Skeletal muscle satellite cell (primary cell): ENCODE measurements around the gene BBOX1. TPM values are rescaled to one million over a fixed set of nuclear protein-coding genes. Genes with fewer than 3 reads are reported as not detected.
"Not testable (repeated sequence)": the region's sequence is repeated elsewhere in the genome, so short reads cannot be mapped to it uniquely, and the experiment has no call there.

Experiments used
- H3K27me3 ChIP-seq: 2 replicates; pipeline ENCODE4 v1.7.0; 2013; ENCODE audit warnings: low read length; ENCODE audit not compliant: control insufficient read depth, insufficient read depth
- H3K36me3 ChIP-seq: 2 replicates; pipeline ENCODE4 v1.7.0; 2013; ENCODE audit warnings: mild to moderate bottlenecking, control low read depth, low read length; ENCODE audit not compliant: insufficient read depth
- H3K4me1 ChIP-seq: 2 replicates; pipeline ENCODE4 v1.7.0; 2013; ENCODE audit warnings: low read length; ENCODE audit not compliant: control insufficient read depth, insufficient read depth
- H3K4me2 ChIP-seq: 2 replicates; pipeline ENCODE4 v1.7.0; 2013; ENCODE audit warnings: mild to moderate bottlenecking, low read length
- H3K4me3 ChIP-seq: 2 replicates; pipeline ENCODE4 v1.7.0; 2013; ENCODE audit warnings: low read length
- H3K9ac ChIP-seq: 2 replicates; pipeline ENCODE4 v1.7.0; 2013; ENCODE audit warnings: mild to moderate bottlenecking, low read depth, low read length, moderate library complexity
- H3K9me3 ChIP-seq: replicated peaks from 2 replicates; pipeline ENCODE4 v1.7.0; 2013; ENCODE audit warnings: mild to moderate bottlenecking, control low read depth, low read length
- total RNA-seq: library from RNA; depleted of rRNA; stranded (reverse); fragments of >200 nt; gene quantifications from 2 replicates; pipeline ENCODE4 v1.2.3, GENCODE V29; 2012; rRNA removed

Gene BBOX1, protein sequence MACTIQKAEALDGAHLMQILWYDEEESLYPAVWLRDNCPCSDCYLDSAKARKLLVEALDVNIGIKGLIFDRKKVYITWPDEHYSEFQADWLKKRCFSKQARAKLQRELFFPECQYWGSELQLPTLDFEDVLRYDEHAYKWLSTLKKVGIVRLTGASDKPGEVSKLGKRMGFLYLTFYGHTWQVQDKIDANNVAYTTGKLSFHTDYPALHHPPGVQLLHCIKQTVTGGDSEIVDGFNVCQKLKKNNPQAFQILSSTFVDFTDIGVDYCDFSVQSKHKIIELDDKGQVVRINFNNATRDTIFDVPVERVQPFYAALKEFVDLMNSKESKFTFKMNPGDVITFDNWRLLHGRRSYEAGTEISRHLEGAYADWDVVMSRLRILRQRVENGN
- total RNA-seq = 0.22 TPM in 1 of 2 replicates, not detected in the other

DNA sequence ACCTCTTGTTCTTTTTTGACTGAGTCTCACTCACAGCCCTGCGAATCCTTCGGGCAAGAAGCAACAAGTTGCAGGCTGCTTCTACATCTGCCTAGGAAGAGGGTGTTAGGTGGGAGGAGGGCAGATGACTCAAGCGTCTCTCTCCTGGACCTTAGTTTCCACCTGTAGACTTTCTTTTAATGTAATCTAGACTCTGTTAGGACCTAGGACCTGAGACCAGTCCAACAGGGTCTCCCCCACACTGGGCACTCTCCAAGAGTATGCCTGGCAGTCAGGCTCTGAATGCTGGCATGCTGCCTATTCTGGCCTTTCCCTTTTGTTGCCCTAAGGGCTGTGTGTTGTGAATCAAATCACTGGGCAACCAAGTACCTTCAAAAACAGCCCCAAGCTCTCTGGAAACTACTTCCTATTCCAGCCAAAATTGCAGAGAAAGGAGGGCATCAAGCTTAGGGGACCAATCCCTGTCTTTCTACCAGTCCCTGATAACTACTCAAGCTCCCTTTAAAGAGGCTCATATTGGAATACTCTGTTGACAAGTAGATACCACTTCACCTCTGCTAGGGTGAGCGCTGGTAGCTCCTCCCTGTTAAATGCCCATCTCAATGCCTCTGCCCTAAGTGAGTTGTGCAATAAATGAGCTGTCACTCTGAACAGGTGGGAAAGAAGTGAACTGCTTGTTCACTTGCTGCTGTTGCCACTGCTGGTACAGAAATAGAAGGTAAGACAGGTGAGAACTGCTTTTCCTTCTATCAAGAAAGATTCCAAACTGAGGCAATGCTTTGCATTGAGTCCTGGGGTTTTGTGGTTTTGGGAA is at the start of gene BBOX1:
BBOX1 (plus strand) TSS at position 514 of the 814 bp plus-strand sequence. CDS start 14,616 bp downstream, outside the sequence.
- H3K4me2 ChIP-seq = no peak within 1 kb of the TSS
- H3K4me1 ChIP-seq = no peaks in the 10 kb centered on the region
- H3K4me3 ChIP-seq = no peak within 1 kb of the TSS
- no peaks in the 10 kb centered on the region for H3K36me3 ChIP-seq
- H3K9me3 ChIP-seq = no peaks in the 10 kb centered on the region
- no peaks in the 10 kb centered on the region for H3K27me3 ChIP-seq
- H3K9ac ChIP-seq = no peak within 1 kb of the TSS

DNA sequence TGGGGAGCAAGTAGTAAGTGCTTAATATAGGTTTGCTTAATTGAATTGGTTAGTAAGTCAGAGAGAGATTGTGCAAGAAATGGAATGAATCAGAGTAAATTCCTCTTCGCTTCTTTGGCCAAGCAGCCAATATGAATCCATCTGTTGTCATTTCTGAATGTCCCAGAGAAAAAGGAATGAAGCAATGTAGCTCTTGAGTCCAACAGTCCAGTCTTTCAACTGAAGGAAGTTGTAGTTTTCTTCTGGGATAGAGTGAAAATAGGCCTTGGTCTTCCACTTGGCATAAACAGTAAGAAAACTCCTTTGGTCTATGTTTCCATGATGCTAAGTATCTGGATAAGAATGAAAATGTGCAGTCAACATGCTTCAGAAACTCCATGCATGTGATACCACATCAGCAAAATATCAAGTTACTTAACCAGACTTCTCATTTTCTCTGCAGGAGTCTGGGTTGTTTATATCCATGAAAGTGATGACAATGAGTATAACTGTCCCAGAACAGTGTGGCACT is 48.5 kb upstream of the BBOX1 start:
- H3K4me3 ChIP-seq = no peak overlapping the region
- H3K9me3 ChIP-seq = no peaks in the 10 kb centered on the region
- peaks cover 36% of the 10 kb centered on the region for H3K4me1 ChIP-seq
- H3K36me3 ChIP-seq = no peaks in the 10 kb centered on the region
- H3K27me3 ChIP-seq = peaks cover 6% of the 10 kb centered on the region
- H3K4me2 ChIP-seq = peak overlapping the region; percentile 37
- H3K9ac ChIP-seq = no peak overlapping the region

GRCh38 chr11:26993965-26994457 is 46.6 kb upstream of the BBOX1 start, which contains the start of gene FIBIN:
Gene FIBIN, plus strand, starts transcription at chr11:26994112. Its CDS starts 415 bp downstream, at chr11:26994527.
- Histone ChIP-seq H3K9me3 (no peaks in the 10 kb centered on the region), H3K4me3 (peak within 1 kb of the TSS; percentile 74), H3K9ac (peak within 1 kb of the TSS; percentile 82), H3K27me3 (peaks cover 6% of the 10 kb centered on the region), H3K4me2 (peak within 1 kb of the TSS; percentile 87), H3K36me3 (no peaks in the 10 kb centered on the region), H3K4me1 (peaks cover 27% of the 10 kb centered on the region)

DNA sequence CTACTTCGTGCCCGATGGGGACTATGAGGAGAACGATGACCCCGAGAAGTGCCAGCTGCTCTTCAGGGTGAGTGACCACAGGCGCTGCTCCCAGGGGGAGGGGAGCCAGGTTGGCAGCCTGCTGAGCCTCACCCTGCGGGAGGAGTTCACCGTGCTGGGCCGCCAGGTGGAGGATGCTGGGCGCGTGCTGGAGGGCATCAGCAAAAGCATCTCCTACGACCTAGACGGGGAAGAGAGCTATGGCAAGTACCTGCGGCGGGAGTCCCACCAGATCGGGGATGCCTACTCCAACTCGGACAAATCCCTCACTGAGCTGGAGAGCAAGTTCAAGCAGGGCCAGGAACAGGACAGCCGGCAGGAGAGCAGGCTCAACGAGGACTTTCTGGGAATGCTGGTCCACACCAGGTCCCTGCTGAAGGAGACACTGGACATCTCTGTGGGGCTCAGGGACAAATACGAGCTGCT is 46.0 kb upstream of the BBOX1 start:
- Histone ChIP-seq H3K4me1 (peaks cover 27% of the 10 kb centered on the region), H3K9ac (peak overlapping the region; percentile 82), H3K4me3 (peak overlapping the region; percentile 74), H3K27me3 (peaks cover 6% of the 10 kb centered on the region), H3K9me3 (no peaks in the 10 kb centered on the region), H3K4me2 (peak overlapping the region; percentile 87), H3K36me3 (no peaks in the 10 kb centered on the region)

DNA sequence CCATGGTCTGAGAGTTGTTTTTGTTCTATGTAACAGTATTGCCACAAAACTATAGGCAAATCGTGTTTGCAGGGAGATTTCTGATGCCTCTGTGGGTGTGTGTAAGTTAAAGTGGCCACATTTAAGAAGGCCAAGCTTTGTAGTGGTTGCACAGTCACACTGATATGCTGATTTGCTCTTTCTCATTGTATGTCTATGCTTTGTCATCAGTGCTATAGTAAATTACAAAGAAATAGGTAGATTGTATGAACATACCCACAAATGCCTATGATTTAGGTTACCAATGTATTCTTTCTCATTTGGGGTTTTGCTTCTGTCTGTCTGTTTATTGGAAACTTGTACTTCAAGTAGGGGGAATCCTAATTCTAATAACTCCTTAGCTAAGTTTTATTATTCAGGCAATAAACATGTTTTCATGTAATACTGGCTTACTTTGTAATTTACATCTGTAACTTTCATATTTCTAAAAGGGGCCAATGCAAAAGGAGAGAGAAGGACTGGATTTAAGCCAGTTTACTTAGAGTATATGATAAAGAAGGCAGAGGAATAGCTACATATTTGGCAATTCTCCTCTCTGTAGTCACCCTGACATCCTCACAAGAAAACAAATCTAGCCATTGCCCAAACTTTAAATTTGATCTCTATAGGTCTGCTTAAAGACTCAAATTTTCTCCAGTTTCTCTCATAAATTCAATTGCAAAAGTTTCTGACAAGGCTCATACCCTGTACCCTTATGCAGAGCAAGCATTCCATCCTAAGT is 44.7 kb upstream of the BBOX1 start:
- Histone ChIP-seq H3K4me3 (peak overlapping the region; percentile 74), H3K4me1 (peaks cover 30% of the 10 kb centered on the region), H3K9ac (peak overlapping the region; percentile 82), H3K27me3 (peaks cover 6% of the 10 kb centered on the region), H3K9me3 (no peaks in the 10 kb centered on the region), H3K36me3 (no peaks in the 10 kb centered on the region), H3K4me2 (peak overlapping the region; percentile 87)

- Histone ChIP-seq H3K27me3 (peaks cover 6% of the 10 kb centered on the region), H3K9ac (no peak overlapping the region), H3K4me3 (no peak overlapping the region), H3K4me2 (no peak overlapping the region), H3K36me3 (no peaks in the 10 kb centered on the region), H3K9me3 (no peaks in the 10 kb centered on the region), H3K4me1 (peaks cover 25% of the 10 kb centered on the region)
Measured at GRCh38 chr11:26997378-26997777, 43.2 kb upstream of the BBOX1 start.

GRCh38 chr11:27001136-27001730 is 39.4 kb upstream of the BBOX1 start:
- not testable (repeated sequence) for H3K4me1 ChIP-seq, H3K36me3 ChIP-seq, H3K9ac ChIP-seq, H3K4me3 ChIP-seq, H3K9me3 ChIP-seq, H3K27me3 ChIP-seq, H3K4me2 ChIP-seq

GRCh38 chr11:27002431-27002830 is 38.2 kb upstream of the BBOX1 start:
- H3K27me3 ChIP-seq = no peaks in the 10 kb centered on the region
- peaks cover 10% of the 10 kb centered on the region for H3K4me1 ChIP-seq
- H3K9me3 ChIP-seq = no peaks in the 10 kb centered on the region
- H3K4me2 ChIP-seq = no peak overlapping the region
- H3K36me3 ChIP-seq = no peaks in the 10 kb centered on the region
- no peak overlapping the region for H3K4me3 ChIP-seq
- H3K9ac ChIP-seq = no peak overlapping the region

DNA sequence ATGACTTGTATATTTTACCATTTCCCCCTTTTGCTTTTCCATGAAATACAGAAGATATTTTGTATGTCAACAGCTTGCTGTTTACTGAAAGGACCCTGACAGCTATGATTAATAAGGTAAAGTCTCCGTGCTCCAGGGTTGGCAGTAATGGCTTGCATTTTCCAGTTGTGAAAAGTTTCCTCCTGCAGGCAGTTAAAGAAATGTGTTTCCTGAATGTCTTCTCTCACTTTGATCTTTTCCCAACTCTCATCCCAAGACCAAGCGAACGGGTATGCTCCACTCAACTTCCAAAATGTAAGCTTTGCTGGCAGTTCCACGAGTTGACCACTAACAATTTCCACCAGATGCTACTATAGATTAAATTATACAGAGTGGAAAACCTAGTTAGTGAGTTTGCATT is 37.8 kb upstream of the BBOX1 start:
- Histone ChIP-seq H3K4me1 (peaks cover 10% of the 10 kb centered on the region), H3K27me3 (no peaks in the 10 kb centered on the region), H3K9me3 (no peaks in the 10 kb centered on the region), H3K36me3 (no peaks in the 10 kb centered on the region), H3K9ac (no peak overlapping the region), H3K4me2 (no peak overlapping the region), H3K4me3 (no peak overlapping the region)

- Histone ChIP-seq H3K36me3 (no peaks in the 10 kb centered on the region), H3K4me2 (no peak overlapping the region), H3K27me3 (no peaks in the 10 kb centered on the region), H3K9ac (no peak overlapping the region), H3K4me3 (no peak overlapping the region), H3K4me1 (peaks cover 10% of the 10 kb centered on the region), H3K9me3 (no peaks in the 10 kb centered on the region)
Measured at GRCh38 chr11:27004103-27004502, 36.5 kb upstream of the BBOX1 start.
